Suprapubic skin (tissue), 4 donors: ENCODE data around the gene COL23A1. TPM values are rescaled to one million over a fixed set of nuclear protein-coding genes. Genes with fewer than 3 reads are reported as not detected.

Experiments
- DNase-seq, 2 donors: peaks; one replicate each; pipeline ENCODE4 v3.0.0-alpha.2; 2019; ENCODE audit warnings: low spot score in 2 of 2
- H3K27ac ChIP-seq: fragments of 200-600 bp; sonication (generic); one replicate; pipeline ENCODE4 v1.5.1; 2019
- H3K27me3 ChIP-seq: fragments of 200-600 bp; sonication (generic); one replicate; pipeline ENCODE4 v1.5.1; 2019
- H3K36me3 ChIP-seq: fragments of 200-600 bp; sonication (generic); one replicate; pipeline ENCODE4 v1.5.1; 2019
- H3K4me1 ChIP-seq: fragments of 200-600 bp; sonication (generic); one replicate; pipeline ENCODE4 v1.5.1; 2019
- H3K4me3 ChIP-seq: fragments of 200-600 bp; sonication (generic); one replicate; pipeline ENCODE4 v1.5.1; 2019; ENCODE audit warnings: mild to moderate bottlenecking
- H3K9me3 ChIP-seq: fragments of 200-600 bp; sonication (generic); one replicate; pipeline ENCODE4 v1.5.1; 2019
- EP300 ChIP-seq: sonication (generic); formaldehyde crosslinking; IDR thresholded peaks from one replicate; pipeline ENCODE4 v1.6.1; 2017; ENCODE audit warnings: antibody characterized with exemption
- POLR2A ChIP-seq, 2 donors: fragments of 450-650 bp; IDR thresholded peaks; one replicate each; pipeline ENCODE4 v1.6.1; 2017; ENCODE audit warnings: antibody characterized with exemption in 2 of 2, mild to moderate bottlenecking in 2 of 2, moderate library complexity in 2 of 2
- POLR2AphosphoS5 ChIP-seq, 3 donors: sonication (generic); formaldehyde crosslinking; IDR thresholded peaks; one replicate each; pipeline ENCODE4 v1.6.1; 2017; ENCODE audit warnings: antibody characterized with exemption in 3 of 3
- WGBS: methylation state at CpG from one replicate; pipeline ENCODE4 v1.1.5; 2018; 5-methylcytosine and 5-hydroxymethylcytosine counted together
- total RNA-seq, 4 donors: library from RNA; depleted of rRNA; stranded (reverse); fragments of >200 nt; gene quantifications; one replicate each; pipeline ENCODE4 v1.1.0, GENCODE V29; 2016
- TF ChIP-seq, protein P1 (sequence below), 2 donors: fragments of 200-600 bp in 1 of 2; fragments of 450-650 bp in 1 of 2; sonication (generic) in 1 of 2; IDR thresholded peaks; one replicate each; pipeline ENCODE4 v1.5.1; 2016 to 2019; ENCODE audit warnings: antibody characterized with exemption in 2 of 2, mild to moderate bottlenecking in 1 of 2, moderate library complexity in 1 of 2

Gene COL23A1
- total RNA-seq, 4 donors from 2014 or later, result 1.6 to 4.4 (median 3.4) TPM

DNA sequence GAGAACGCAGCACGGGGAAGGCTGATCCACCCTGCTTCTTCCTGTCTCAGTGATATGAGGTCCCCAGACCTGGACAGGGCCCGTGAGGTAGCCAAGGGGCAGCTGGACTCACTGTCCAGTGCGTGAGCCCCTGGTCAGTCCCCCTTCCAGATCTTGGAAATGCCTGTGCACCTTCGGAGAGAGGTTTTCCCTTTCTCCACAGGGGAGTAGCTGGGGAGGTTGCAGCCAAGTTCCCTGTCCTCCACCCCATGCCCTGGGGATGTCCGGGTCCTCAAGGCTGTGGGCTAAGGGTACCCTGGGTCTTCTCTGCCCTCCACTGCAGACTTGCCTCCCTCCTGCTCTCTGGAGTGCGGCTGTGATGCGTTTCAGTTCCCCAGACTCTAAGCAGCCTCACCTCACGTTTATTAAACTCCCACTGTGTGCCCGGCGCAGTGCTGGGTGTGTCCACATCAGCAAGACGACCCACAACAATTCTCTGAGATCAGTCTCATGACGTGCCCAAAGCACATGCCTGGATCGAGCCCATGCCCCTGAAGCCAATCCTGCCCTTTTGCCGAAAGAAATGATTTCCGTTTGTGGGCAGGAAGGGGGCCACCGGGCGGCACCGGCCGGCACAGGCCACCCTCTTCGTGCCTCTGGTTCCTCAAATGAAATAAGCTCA lies 256.2 kb downstream of the COL23A1 start:
- no peak overlapping the region for H3K27ac ChIP-seq
- peak in 1 of 2 donors; percentile 13 for DNase-seq
- H3K27me3 ChIP-seq, result no peaks in the 10 kb centered on the region
- no peaks in the 10 kb centered on the region for H3K9me3 ChIP-seq
- H3K36me3 ChIP-seq, result no peaks in the 10 kb centered on the region
- TF ChIP-seq POLR2A (IDR thresholded peaks at IDR 0.05) (no peak), EP300 (no peak), POLR2AphosphoS5 (IDR thresholded peaks at IDR 0.05) (no peak)
- TF ChIP-seq, protein P1, sequence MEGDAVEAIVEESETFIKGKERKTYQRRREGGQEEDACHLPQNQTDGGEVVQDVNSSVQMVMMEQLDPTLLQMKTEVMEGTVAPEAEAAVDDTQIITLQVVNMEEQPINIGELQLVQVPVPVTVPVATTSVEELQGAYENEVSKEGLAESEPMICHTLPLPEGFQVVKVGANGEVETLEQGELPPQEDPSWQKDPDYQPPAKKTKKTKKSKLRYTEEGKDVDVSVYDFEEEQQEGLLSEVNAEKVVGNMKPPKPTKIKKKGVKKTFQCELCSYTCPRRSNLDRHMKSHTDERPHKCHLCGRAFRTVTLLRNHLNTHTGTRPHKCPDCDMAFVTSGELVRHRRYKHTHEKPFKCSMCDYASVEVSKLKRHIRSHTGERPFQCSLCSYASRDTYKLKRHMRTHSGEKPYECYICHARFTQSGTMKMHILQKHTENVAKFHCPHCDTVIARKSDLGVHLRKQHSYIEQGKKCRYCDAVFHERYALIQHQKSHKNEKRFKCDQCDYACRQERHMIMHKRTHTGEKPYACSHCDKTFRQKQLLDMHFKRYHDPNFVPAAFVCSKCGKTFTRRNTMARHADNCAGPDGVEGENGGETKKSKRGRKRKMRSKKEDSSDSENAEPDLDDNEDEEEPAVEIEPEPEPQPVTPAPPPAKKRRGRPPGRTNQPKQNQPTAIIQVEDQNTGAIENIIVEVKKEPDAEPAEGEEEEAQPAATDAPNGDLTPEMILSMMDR (IDR thresholded peaks at IDR 0.05), result no peak
- peaks cover 33% of the 10 kb centered on the region for H3K4me1 ChIP-seq
- 76% methylated on average over 19 of the region's 21 CpGs for WGBS
- H3K4me3 ChIP-seq, result no peak overlapping the region

DNA sequence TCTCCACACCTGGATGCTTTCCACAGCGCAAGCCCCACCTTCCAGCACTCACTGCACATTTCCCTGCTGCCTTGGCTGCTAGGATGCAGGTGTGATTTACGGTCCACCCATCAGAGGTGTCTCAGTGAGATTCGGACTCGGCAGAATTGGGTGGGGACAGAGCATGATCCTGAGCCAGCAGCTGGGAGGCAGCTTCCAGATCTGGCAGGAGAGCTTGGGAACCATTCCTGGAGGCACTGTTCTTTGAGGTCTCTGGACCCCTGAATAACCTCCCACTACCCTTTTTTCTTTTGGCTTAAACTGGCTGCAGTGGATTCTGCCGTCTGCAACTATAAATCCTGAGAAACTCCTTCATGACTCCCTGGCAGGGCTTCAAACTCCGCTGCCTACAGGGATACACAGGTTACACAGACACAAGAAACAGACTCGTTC lies 258.0 kb downstream of the COL23A1 start:
- Histone ChIP-seq H3K36me3 (no peaks in the 10 kb centered on the region), H3K27ac (no peak overlapping the region), H3K4me1 (peaks cover 23% of the 10 kb centered on the region), H3K4me3 (no peak overlapping the region), H3K9me3 (no peaks in the 10 kb centered on the region), H3K27me3 (peaks cover 5% of the 10 kb centered on the region)
- DNase-seq, result no peak
- WGBS, result 52% methylated on average over 4 of the region's 7 CpGs
- TF ChIP-seq EP300, result no peak
- TF ChIP-seq, protein P1 (IDR thresholded peaks at IDR 0.05), result no peak
- no peak for TF ChIP-seq POLR2AphosphoS5 (IDR thresholded peaks at IDR 0.05)
- no peak for TF ChIP-seq POLR2A (IDR thresholded peaks at IDR 0.05)

DNA sequence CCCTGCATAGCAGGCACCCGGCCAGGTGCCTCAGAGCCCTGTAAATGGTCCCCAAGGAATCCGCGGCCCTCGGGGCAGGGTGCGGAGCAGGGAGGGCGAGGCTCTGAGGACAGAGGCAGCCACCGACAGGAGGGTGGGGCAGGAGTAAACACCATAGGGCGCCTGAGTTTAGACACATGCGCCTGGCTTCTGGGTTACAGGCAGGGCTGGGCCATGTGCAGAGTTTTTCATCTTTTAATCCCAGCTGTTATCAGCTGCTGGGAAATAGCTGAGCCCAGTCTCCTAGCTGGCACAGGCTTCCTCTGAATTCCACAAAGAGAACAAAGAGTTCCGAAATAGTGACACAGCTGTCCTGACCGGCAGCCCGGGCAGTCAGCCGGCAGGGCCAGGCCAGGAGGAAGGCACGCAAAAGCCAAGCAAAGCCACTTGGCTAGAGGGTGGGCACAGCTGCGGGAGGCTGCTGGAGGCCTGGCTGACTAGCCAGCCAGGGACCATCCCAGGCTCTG lies 258.6 kb downstream of the COL23A1 start:
- Histone ChIP-seq H3K27me3 (peaks cover 5% of the 10 kb centered on the region), H3K9me3 (no peaks in the 10 kb centered on the region), H3K27ac (peak overlapping the region; percentile 36), H3K4me1 (peaks cover 23% of the 10 kb centered on the region), H3K36me3 (no peaks in the 10 kb centered on the region), H3K4me3 (no peak overlapping the region)
- TF ChIP-seq POLR2A (IDR thresholded peaks at IDR 0.05) (no peak), EP300 (no peak), POLR2AphosphoS5 (IDR thresholded peaks at IDR 0.05) (peak in 1 of 3 donors; percentile 85)
- TF ChIP-seq, protein P1 (IDR thresholded peaks at IDR 0.05), result no peak
- WGBS, result 14% methylated on average over 6 of the region's 15 CpGs
- DNase-seq, result no peak

DNA sequence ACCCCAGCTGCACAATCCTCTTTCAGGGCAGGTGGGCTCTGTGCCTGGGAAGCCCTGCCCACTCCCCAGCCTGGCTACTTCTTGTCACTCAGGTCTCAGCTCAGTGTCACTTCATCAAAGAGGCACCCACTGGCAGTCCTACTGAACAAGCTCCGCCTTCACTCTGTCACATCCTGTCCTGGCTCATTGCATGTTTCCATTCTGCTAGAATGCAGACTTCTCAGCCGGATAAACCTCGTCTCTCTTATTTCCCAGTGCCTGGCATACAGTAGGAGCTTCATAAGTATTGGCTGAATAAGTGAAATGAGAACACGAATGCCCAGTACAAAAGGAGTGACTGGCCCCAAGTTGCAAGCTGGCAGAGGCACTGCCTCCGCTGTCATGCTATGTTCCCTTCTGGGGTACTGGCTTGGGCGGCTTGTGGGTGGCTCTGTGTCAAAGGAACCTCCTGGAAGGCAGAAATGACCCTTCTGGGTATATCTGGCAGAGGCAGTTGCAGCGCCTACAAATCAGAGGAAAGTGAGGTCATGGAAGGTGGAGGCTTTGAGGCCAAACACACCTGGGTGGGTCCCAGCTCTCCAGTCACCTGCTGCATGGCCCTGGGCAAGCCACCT lies 259.3 kb downstream of the COL23A1 start:
- H3K9me3 ChIP-seq, result no peaks in the 10 kb centered on the region
- H3K36me3 ChIP-seq, result no peaks in the 10 kb centered on the region
- H3K27ac ChIP-seq, result peak overlapping the region; percentile 36
- peaks cover 23% of the 10 kb centered on the region for H3K4me1 ChIP-seq
- H3K4me3 ChIP-seq, result no peak overlapping the region
- H3K27me3 ChIP-seq, result peaks cover 5% of the 10 kb centered on the region
- DNase-seq, result no peak
- TF ChIP-seq, protein P1 (IDR thresholded peaks at IDR 0.05), result no peak
- TF ChIP-seq EP300 (no peak), POLR2A (IDR thresholded peaks at IDR 0.05) (no peak), POLR2AphosphoS5 (IDR thresholded peaks at IDR 0.05) (no peak)
- WGBS, result 45% methylated on average over 7 of the region's 7 CpGs
